SK-N-SH (cell line): Measurements from ENCODE around the gene GPS2.

ENCODE experiments used
- CTCF ChIP-seq: fragments of 200-600 bp; sonication (generic); IDR thresholded peaks from 2 replicates; pipeline ENCODE4 v1.6.1; 2017; ENCODE audit warnings: antibody characterized with exemption, mild to moderate bottlenecking, moderate library complexity
- JUND ChIP-seq: IDR thresholded peaks from 2 replicates; pipeline ENCODE4 v1.4.0; 2012
- POLR2AphosphoS5 ChIP-seq: IDR thresholded peaks from 2 replicates; pipeline ENCODE4 v1.6.1; 2012; ENCODE audit warnings: low read depth, low read length
- SIN3A ChIP-seq: IDR thresholded peaks from 2 replicates; pipeline ENCODE4 v1.6.1; 2012; ENCODE audit warnings: low read depth, mild to moderate bottlenecking, low read length, moderate library complexity, borderline replicate concordance

- no peak for TF ChIP-seq CTCF
- 0 out of 2 replicates have a peak, but pooled peaks have one; percentile 1 for TF ChIP-seq SIN3A
- no peak for TF ChIP-seq JUND
- no peak; the same call in 1 of the 2 replicates for TF ChIP-seq POLR2AphosphoS5
Observed at GRCh38 chr17:7307686-7308624, 7.2 kb downstream of the GPS2 start.
